GM12892 (cell line): ENCODE measurements around the gene A2ML1.
"Not testable (repeated sequence)": the region's sequence is repeated elsewhere in the genome, so short reads cannot be mapped to it uniquely, and the experiment has no call there.

Experiments
- POLR2A ChIP-seq: IDR thresholded peaks from 2 replicates; pipeline ENCODE4 v1.6.1; 2011; ENCODE audit warnings: low read depth, low read length, control low read depth
- TAF1 ChIP-seq: IDR thresholded peaks from 2 replicates; pipeline ENCODE4 v1.6.1; 2011; ENCODE audit warnings: low read depth, mild to moderate bottlenecking, control low read depth, low read length, borderline replicate concordance

- TF ChIP-seq POLR2A, TAF1: not testable (repeated sequence)
These were observed 35.2 kb upstream of the A2ML1 start for GRCh38 chr12:8787206-8787605.
